Stimulated activated naive CD8-positive, alpha-beta T cell treated with anti-CD3 and anti-CD28 coated beads, Interleukin-15, Interleukin-2, amounts not matched to agents 100 U/mL and 50 U/mL, for 24 hours (primary cell): Measurements from ENCODE around the gene P4HA1.
"Not testable (repeated sequence)": the region's sequence is repeated elsewhere in the genome, so short reads cannot be mapped to it uniquely, and the experiment has no call there.

ENCODE experiments used
- ATAC-seq: fragments of 150-1000 bp; cut with Tn5 transposase; one replicate; pipeline ENCODE4 v1.10.0; 2021
- DNase-seq: peaks from one replicate; pipeline ENCODE4 v3.0.0; 2021

Gene P4HA1

DNA sequence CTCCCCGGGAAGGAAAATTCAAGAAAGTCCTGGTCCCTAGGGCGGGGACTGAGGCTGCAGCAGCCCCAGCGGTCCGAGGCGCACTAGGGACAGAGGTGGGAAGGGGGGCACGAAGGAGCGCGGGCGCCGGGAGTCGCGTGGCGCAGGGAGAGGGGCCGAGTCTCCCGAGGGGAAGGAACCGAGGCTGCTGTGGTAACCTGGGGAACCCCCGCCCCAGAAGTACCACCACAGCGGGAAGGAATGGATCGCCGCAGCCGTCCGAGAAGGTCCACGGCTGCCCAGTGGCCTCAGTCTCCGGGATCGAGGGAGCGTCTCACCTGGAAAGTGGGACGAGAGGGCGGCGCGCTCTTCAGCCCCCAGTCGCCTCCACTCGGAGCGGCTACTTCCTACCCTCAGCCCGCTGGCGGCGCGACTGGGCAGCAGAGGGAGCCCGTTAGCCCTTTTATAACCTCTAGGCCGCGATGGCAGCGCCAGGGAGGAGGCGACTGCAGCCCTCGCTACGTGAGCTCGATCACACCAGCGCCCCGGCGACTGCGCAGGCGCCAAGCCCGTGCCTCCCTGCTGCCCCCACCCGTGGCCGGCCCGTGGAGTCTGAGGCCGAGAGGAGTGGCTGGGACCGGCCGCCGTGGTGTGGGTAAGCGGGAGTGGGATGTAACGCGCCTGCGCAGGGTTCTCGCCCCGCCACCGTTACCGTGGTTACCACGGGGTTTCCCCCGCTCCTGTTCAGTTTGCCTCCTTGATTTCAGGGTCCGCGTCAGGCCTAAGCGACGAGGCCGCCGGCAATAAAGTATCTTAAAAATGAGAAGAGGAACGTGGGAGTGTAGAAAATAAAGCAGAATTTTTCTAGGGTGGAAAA is at the start of gene P4HA1:
Gene P4HA1, minus strand, starts transcription at position 418 of the 856 bp plus-strand sequence. CDS start 21,983 bp downstream, outside the sequence.
- peak; percentile 100 for DNase-seq

GRCh38 chr10:73141603-73142002 is 44.9 kb upstream of the P4HA1 start:
- no peak for ATAC-seq
- DNase-seq = no peak

More for the DNA sequence above, at the start of gene P4HA1:
- peak; percentile 93 for ATAC-seq

- DNase-seq = no peak
- no peak for ATAC-seq
Observed at GRCh38 chr10:73139251-73139650, 42.6 kb upstream of the P4HA1 start.

DNA sequence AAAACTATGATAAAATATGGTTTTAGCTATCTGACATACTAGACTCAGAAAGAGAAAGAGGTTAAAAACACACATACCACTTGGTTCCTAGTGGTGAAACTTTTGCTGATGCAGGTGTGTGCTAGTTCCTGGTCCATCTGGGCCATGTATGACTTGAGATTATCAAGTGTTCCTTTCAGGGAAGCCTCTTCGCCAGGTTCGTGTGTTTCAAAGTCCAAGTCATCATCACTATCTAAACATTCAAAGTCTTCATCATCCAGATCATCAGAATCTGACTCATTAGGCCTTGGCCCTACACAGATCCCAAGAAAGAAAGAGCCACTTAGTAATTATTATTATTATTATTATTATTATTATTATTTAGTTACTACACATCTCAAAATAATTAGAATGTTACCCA is 40.0 kb upstream of the P4HA1 start:
- ATAC-seq = no peak

DNA sequence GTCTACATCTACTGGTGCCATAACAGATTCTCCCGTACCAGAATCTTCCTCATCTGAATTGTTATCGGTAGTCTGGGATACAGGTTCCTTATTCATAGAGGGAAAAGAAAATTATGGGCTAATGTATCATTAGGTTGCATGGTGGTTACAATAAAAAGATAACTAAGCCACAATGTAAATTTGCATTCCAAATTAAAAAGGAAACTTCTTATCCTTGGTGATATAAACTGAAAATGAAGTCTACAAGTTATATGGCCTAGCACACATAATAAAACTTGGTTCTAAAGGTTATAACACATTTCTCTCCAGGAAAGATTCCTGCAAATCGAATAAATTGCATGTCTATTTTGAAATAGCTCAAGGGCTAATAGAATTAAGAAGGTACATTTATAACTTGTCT is 38.1 kb upstream of the P4HA1 start:
- no peak for ATAC-seq
- DNase-seq = no peak

More for the DNA sequence above, 40.0 kb upstream of the P4HA1 start:
- DNase-seq = no peak

GRCh38 chr10:73131913-73132686 is 35.4 kb upstream of the P4HA1 start:
- no peak for ATAC-seq
- no peak for DNase-seq

DNA sequence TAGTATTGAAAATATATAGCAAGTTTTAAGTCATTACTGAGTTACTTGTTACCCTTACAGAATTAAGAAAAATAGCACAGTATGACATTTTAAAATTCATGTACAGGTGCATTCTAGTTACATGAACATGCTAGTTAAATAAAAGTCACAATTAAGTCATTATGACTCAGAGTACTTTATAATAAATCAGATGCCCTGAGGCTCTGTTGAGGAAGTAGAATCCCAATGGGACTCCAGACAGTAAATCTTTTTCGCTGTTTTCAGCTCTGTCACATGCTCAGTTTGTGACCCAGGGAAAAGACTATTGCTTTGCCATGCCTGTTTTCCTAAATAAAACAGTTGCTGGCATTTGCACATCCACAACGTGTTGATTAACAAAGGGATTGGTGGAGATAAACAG is 34.6 kb upstream of the P4HA1 start:
- DNase-seq (no peak), ATAC-seq (no peak)

DNA sequence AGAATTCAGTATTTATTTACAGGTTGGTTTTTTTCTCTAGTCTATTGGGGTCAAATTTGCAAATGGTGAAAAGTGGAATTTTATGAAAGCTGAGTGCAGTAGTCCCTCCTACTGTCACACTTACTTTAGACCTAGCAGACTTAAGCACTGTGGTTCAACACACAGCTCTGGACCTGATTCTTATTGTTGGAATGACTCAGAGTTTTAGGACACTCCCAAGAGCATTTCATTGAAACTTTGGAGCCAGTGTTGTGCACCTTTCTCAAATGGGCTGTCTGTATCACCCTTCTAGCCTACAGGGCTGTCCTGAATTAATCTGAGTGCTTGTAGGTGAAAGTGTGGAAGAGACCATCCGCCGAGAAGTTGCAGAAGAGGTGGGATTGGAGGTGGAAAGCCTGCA is 29.7 kb upstream of the P4HA1 start:
- no peak for DNase-seq
- no peak for ATAC-seq

DNA sequence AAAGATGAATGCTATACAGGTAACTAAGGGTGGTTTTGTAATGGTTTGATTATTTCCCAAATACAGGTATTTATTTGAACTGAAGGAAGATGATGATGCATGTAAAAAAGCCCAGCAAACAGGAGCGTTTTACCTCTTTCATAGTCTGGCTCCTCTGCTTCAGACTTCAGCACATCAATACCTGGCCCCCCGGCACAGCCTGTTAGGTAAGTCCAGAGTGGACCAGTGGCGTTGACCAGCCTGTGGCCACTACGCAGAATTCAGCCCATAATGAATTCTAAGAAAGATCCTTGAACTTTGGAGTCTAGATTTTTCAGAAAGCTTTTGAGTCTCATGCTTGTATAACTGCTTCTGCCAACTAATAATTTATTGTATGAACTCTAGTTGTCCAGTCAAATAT is 23.3 kb upstream of the P4HA1 start:
- DNase-seq (no peak), ATAC-seq (no peak)

GRCh38 chr10:73119457-73119856 is 22.8 kb upstream of the P4HA1 start:
- no peak for ATAC-seq

GRCh38 chr10:73117976-73118743 is 21.5 kb upstream of the P4HA1 start:
- no peak for ATAC-seq
- no peak for DNase-seq

More at GRCh38 chr10:73119457-73119856, 22.8 kb upstream of the P4HA1 start:
- no peak for DNase-seq

- no peak for DNase-seq
Observed at GRCh38 chr10:73116017-73116416, 19.4 kb upstream of the P4HA1 start.

GRCh38 chr10:73113551-73113950 is 16.9 kb upstream of the P4HA1 start:
- ATAC-seq (no peak), DNase-seq (no peak)

More at GRCh38 chr10:73116017-73116416, 19.4 kb upstream of the P4HA1 start:
- no peak for ATAC-seq

- not testable (repeated sequence) for DNase-seq, ATAC-seq
Observed at GRCh38 chr10:73112032-73112431, 15.4 kb upstream of the P4HA1 start.

- peak; percentile 41 for DNase-seq
- ATAC-seq = peak; percentile 85
Observed at GRCh38 chr10:73110345-73110849, 13.7 kb upstream of the P4HA1 start, which contains the start of gene NUDT13. Gene NUDT13 (plus strand): TSS chr10:73110455. CDS start chr10:73114366, 3,911 bp downstream.

GRCh38 chr10:73109248-73109652 is 12.6 kb upstream of the P4HA1 start:
- ATAC-seq, DNase-seq: not testable (repeated sequence)

DNA sequence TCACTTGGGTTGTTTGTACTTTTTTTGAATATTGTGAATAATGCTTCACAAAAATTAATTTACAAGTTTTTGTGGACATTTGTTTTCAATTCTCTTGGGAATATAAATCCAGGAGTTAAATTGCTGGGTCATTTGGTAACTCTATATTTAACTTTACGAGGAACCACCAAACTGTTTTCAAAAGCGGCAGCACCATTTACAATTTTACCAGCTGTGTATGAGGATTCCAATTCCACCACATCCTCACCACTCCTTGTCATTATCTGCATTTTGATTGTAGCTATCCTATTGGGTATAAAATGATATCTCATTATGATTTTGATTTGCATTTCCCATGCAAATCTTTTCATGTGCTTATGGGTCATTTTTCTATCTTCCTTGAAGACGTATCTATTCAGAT is 9.6 kb upstream of the P4HA1 start:
- no peak for DNase-seq
- no peak for ATAC-seq

- no peak for ATAC-seq
- DNase-seq = no peak
Observed at GRCh38 chr10:73099141-73099540, 2.5 kb upstream of the P4HA1 start.

DNA sequence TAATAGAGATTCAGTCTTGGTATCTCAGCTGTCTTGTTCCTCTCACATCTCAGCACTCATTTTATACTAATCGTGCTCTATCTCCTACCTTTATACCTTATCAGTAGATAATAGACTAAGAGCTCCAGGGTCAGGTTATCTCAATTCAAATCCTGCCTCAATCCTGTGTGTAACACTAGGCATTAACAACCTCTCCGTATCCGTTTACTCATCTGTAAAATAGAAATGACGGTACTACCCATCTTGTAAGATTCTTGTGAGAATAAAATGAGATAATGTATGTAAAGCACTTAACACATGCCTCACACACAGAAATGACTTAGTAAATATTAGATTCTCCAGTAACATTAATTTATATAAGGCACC is 622 bp upstream of the P4HA1 start:
- ATAC-seq (no peak), DNase-seq (no peak)

DNA sequence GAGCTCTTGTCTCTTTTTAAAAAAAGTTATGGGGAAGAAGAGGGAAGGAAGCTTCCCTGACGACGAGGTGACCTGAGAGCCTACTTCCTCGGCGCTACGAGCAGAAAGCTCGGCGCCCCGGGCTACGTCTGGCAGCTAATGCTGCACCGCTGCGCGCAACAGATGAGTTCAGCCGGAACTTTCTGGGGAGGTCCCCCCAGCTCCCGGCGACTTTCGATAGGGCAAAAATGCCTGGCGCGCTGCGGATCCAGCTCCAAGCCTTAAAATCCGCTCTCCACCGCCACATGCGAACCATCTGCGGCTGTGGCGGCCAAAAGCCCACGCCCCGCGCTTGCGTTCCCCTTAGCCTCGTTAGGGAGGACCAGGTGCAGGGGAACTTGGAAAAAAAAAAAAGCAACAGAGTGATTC is 621 bp downstream of the P4HA1 start:
- DNase-seq (peak; percentile 79), ATAC-seq (peak; percentile 58)

DNA sequence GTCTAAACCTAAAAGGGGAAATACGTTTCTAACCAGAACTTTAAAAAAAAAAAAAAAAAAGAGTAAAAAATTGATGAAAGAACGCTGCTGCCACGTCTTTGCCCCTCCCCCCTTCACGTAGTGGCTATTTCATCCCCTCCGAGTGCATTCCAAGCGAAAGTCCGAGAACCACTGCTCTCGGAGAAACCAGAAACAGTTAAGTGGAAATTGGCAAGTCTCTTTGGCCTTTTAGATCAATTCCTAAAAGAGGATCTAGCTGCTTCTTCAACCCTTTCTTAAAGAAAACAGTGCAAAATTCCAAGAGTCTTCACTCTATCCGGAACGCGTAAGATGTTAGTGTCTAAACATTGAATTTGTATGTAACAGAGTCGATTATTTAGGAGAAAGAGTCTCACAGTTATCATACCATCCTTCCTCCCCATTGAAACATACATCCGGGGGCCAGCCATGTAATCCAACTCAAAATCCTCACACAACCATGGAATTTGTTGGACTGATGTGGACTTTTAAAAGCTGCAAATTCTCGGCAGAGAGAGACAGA is 1.1 kb downstream of the P4HA1 start:
- ATAC-seq = no peak
- peak; percentile 58 for DNase-seq

DNA sequence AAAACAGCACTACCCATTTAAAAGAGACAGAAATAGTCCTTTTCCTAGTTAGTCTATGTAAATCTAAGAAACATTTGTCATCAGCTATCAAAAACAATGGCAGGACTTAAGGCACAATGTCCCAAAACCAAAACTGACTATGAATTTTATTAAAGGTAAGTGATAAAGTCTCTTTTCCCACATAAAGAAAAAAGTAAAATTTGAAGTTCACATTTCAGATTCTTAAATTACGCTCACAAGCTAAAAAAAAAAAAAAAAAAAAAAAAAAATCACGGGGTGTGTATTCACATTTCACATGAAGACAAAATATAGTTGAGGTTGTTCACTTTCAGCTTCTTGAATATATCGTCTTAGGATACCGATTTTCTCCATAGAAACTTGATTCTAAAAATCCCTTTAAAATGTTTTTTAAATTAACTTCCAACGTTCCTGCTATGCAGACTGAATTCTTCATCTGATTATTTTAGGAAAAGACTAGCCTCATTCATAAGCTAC is 1.6 kb downstream of the P4HA1 start:
- DNase-seq (no peak), ATAC-seq (no peak)
